ENCODE measurements around the gene PPIL4.

Gene PPIL4

DNA sequence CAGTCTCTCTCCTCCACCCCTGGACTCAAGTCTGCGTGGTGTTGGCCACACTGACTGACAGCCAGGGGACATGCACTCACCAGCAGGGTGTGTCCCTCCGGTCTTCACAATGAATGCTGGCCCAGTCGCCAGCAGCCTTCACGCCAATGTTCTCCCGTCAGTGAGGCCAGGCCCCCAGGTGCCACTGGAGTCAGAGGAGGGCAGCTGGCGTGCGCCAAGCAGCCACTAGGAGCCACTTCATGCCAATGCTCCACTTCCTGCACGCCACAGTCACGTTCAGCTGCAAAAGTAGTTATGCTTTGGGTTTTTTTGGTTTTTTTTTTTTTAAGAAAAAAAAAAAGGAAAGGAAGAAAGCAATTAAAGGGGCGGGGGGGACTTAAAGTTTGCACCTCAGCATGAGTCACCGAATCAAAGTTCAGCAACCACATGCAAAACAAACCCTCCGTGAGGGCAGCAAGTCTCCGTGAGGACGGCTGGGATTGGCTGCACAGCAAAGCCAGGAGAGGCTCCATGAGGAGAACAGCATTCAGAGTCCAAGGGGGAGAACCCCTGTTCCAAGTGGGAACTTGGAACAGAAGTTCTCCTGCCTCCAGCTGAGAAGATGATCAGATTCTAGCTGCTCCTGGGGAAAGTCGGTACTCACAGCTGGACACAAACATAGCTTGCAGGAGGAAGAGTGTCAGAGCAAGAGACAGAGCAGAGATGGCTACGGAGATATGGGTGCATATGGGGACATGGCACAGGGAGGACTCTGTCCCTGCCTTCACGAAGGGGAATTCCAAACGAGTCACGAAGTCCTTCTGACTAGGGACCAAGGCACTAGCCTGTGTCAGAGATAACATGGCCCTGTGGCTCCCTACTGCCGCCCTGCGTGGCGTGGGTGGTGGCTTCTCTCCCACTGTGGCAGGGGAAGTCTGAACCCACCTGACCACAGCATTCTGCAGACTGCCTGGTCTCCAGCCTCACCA, 60.8 kb downstream of the PPIL4 start, which contains the start of gene ZC3H12D:
Gene ZC3H12D, minus strand, starts transcription at position 282 of the 968 bp plus-strand sequence. CDS start 10,471 bp downstream, outside the sequence.
- DNase-seq (ENCODE audit: low read depth in 3 of 3, low spot score in 1 of 3), result peak; percentile 55 to 65 (median 64)

DNA sequence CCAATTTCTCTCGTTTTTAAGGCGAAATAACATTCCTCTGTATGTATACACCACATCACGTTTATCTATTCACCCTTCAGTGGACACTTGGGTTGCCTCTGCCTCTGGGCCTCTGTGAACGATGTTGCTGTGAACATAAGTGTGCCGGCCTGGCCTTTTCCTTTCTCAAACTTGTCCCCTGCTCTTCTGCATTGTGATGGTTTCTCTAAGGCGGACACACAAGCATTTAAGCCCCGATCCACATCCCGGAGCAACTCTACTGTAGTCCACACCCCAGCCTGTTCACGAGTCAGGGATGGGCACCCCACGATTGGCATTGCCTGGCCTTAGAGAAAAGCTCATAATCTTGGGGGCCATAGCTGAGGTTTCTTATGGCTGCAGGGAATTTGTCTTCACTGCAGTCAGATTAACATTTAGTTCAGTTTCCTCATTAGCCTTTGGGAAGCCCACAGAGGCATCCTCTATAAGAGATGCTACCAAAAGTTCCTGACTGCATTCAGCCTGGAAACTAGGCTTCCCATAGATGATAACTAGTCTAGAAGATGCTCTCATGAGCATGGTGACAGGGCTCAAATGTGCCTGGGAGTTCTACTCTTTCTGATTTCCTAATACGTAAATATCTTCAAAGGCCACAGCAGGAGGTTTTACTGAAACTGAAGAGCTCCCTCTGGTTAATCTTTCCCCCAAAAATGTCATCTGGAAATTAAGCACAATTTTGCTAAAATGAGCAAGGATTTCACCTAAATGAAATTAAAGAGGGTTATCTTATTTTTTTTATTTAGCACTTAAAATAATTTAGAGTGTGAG, 61.8 kb downstream of the PPIL4 start:
- no peak for DNase-seq (ENCODE audit: low read depth in 3 of 3, low spot score in 1 of 3)

DNA sequence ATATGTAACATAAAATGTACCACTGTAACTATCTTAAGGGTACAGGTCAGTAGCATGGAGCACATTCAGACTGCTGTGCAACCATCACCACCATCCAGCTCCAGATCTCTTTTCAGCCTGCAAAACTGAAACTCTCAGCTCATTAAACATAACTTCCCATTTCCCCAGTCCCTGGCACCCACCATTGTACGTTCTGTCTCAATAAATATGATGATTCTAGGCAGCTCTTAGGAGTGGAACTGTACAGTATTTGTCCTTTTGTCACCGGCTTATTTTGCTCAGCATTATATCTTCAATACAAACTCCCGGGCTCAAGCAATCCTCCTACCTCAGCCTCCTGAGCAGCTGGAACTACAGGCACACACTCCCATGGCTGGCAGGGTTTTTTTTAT, 62.5 kb downstream of the PPIL4 start:
- no peak for DNase-seq (ENCODE audit: low read depth in 3 of 3, low spot score in 1 of 3)

DNA sequence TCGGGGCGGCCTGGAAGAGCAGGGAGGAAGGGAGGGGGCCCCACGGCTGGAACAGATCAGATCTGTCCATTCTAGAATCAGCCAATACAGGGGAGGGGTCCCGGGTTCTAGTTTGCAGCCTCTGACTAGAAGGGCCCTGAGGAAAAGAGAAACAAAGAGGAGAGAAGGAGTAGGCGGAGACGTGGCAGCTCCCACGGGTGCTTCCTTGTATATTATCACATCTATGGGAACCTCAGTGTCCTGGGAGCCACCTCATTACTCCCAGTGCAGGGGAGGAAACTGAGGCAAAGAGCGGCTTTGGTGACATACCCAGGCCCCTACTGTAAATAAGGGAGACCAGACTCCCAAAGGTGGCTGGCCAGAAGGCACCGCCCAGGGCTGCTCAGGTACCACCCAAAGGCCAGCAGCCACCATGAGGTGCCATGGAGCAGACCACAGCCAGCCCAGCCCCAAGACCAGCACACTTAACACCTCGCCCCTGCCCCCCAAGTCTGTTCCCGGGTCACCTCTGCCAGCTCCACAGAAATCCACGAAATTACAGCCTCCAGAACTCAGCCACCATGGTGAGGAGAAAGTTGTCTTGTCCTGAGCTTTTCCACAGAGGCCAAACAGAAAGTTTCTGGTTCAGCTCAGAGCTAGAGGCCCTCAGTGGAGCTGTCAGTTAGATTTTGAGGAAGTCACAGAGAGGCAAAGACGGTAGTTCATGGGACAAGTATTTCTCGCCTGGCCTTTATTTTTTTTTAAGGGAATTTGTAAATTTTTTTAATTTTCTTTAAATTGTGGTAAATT, 63.1 kb downstream of the PPIL4 start:
- no peak for DNase-seq (ENCODE audit: low read depth in 3 of 3, low spot score in 1 of 3)

GRCh38 chr6:149480502-149481280, 65.2 kb downstream of the PPIL4 start:
- DNase-seq (ENCODE audit: low read depth in 3 of 3, low spot score in 1 of 3), result peak in 1 of 3 donors; percentile 35

DNA sequence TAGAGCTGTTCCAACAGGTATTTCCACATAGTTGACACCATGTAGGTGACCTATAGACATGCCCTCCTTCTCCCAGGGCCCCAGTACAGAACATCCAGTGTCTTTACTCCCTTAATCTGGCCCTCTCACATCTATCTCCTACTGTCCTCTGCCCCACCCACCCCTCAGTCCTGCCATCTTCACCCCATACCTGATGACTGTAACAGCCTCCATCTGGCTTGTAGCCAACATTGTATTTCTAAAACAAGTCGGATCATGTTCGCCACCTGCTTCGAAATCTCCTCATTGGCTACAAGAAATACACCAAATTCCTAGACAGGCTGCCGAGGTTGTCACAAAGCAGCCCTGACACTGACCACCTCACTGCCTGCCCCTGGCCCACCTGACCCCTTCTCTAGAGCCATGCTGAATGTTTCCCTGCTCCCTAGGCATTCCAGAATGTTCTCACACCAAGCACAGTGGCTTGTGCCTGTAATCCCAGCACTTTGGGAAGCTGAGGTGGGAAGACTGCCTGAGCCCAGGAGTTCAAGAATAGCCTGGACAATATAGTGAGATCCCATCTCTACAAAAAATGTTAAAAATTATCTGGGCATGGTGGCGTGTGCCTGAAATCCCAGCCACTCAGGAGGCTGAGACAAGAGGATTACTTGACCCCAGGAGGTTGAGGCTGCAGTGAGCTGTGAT, 67.1 kb downstream of the PPIL4 start:
- no peak for DNase-seq (ENCODE audit: low read depth in 3 of 3, low spot score in 1 of 3)

- no peak for DNase-seq (ENCODE audit: low read depth in 3 of 3, low spot score in 1 of 3)
These were observed 68.3 kb downstream of the PPIL4 start for GRCh38 chr6:149477544-149477943.

DNA sequence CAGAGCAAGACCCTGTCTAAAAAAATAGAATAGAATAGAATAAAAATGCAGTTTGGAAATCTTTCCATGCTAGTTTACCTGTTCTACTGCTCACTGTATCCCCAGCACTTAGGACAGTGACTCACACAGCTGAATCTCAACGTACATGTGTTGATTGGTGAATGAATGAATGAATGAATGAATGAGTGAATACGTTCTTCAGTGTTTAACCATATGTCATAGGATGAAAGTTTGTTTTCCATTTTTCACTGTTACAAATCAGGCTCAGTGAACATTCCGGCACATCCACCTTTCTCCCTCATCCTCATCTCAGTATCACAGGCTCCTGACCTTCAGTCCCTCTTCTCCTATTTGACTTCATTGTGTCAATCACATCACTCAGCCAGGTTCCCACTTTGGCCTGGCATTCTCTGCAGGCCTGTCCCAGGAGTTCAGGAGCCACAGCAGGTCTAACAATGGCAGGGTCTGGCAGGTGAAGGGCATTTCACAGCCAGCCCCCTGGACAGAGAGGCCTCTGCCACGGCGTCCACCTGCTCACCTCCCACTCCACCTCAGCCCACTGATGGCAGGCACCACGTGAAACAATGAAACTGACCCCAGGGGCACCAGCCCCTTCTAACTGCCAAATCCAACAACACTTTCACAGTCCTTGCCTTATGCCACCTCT, 68.9 kb downstream of the PPIL4 start:
- DNase-seq (ENCODE audit: low read depth in 3 of 3, low spot score in 1 of 3), result no peak

DNA sequence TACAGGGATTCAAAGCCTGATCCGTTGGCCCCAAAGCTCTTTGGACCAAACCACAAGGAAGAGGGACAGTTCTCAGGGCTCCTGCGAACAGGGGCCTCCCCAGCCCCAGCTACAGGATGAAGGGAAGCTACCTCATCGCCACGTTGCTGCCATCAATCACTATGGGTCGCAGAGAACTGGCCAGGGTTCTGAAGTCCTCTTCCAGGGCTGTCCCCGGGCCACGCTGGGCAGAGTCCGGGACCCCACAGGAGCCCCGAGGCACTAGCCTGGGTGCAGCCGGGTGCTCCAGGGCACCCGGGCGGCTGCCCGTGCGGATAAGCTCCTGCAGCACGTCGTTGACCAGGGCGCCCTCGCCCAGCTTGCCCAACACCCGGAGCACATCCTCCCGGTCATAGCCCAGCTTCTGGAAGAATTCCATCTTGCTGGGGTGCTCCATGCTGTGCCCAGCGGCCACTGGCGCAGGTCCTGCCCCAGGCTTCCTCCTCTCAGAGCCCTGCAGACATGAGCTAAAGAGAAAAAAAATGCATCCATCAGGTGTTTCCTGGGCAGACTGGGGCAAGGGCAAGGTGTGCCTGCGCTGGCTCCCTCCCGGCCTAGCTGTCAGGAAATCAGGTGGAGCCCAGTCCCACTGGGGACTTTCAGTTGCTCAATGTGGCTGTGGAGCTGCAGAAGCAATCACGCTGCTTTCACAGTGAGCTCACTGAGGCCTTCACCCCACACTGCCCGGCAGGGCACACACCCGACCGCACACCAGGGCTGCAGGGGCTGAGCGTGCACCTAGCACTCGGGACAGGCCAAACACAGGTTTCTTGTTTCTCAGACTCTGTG, 71.5 kb downstream of the PPIL4 start:
- no peak for DNase-seq (ENCODE audit: low read depth in 3 of 3, low spot score in 1 of 3)

- DNase-seq (ENCODE audit: low read depth in 3 of 3, low spot score in 1 of 3), result no peak
These were observed 72.5 kb downstream of the PPIL4 start for GRCh38 chr6:149473080-149474052.

GRCh38 chr6:149472241-149472640, 73.6 kb downstream of the PPIL4 start:
- DNase-seq (ENCODE audit: low read depth in 3 of 3, low spot score in 1 of 3), result no peak

DNA sequence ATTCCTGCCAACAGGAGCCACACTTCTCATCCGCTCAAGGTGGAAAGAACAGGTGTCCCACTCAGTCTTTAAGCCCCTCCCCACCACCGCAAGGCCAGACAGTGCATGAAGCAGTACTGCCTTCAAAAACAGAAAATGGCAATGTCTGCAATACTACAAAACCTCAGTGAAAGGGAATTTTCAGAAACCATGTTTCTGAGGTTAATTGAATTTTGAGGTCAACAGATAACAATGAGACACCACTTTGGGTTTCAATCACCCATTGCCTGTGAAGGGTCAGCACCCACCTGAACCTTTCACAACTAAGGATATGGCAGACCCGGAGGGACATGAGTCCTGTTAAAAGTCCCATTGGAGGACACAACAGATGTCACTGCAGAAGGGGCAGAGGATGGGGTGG, 74.0 kb downstream of the PPIL4 start:
- DNase-seq (ENCODE audit: low read depth in 3 of 3, low spot score in 1 of 3), result no peak

DNA sequence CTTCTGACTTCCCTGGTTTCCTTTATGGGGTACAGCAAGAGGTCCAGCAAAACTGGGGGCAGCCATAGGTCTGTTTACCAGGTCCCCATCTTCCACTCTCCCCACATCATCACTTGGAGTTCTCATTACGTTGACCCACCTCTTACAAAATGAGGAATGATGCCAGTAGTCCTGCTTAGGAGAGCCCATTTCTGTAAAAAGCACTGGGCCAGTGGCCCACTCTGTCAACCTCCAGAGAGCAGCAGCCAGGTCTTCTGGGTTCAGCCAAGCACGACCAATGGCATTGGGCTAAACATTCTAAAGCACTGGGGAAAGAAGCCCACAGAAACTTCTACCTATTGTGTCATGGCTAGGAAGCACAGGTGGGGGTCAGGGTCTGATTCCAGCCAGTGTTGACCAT, 74.9 kb downstream of the PPIL4 start:
- DNase-seq (ENCODE audit: low read depth in 3 of 3, low spot score in 1 of 3), result no peak

DNA sequence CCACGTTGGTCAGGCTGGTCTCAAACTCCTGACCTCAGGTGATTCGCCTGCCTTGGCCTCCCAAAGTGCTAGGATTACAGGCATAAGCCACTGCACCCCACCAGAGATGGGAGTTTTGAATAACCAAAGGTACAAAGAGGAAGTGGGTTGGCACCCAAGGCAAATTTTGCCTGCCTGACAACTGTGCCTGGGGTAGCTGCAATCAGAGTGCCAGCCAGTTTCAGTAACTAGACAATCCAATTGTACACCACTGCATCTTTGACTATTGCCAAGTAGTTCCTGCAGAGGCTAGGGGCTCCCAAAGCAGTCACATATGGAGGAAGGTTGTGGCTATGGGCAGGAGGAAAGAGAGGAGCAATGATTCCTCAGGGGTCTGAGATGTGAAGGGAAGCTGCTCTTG, 77.7 kb downstream of the PPIL4 start:
- DNase-seq (ENCODE audit: low read depth in 3 of 3, low spot score in 1 of 3), result no peak

DNA sequence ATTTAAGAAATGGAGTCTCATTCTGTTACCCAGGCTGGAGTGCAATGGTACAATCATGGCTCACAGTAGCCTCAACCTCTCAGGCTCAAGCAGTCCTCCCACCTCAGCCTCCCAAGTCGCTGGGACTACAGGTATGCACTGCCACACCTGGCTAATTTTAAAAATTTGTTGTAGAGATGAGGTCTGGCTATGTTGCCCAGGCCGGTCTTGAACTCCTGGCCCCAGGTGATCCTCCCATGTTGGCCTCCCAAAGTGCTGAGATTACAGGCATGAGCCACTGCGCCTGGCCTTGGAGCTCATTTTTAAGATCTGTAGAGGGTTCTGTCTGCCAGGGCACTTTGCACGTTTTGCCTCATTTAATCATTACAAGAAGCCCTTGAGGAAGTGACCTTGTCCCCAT, 78.6 kb downstream of the PPIL4 start:
- no peak for DNase-seq (ENCODE audit: low read depth in 3 of 3, low spot score in 1 of 3)

DNA sequence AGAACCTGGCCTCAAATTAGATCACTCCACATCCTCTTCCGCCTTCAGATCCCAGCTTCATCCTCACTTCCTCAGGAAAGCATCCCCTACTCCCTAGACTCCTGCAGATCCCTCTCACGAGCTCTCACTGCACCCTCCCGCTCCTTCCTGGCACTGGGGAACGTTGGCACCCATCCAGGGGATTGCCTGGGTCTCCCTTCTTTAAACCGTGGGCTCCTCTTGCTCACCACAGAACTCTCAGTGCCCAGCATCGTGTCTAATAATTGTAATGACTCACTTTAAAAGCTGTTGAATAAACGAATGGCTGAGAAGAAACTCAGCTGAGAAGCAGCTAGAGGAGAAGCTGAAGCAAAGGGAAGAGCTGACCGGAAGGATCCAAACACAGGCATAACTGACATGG, 81.4 kb downstream of the PPIL4 start:
- no peak for DNase-seq (ENCODE audit: low read depth in 3 of 3, low spot score in 1 of 3)

DNA sequence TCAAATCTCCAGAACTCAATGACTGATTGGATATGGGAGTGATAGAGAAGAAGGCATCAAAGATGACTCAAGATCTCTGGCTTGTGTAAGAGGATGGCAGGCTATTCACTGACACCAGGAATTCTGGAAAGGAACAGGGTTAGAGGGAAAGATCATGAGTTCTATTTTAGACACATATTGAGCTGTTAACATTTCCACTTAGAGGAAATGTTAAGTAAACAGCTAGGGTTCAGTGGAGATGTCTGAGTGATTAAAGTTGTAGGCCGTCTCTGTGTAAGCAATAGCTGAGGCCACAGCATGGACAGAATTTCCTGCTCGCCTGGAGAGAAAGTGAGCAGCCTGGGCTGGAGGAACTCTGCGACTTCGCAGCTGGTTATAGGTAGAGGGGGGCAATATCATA, 82.1 kb downstream of the PPIL4 start:
- no peak for DNase-seq (ENCODE audit: low read depth in 3 of 3, low spot score in 1 of 3)

All from stimulated activated CD4-positive, alpha-beta T cell treated with anti-CD3 and anti-CD28 coated beads, TNF-alpha, amount 100 ng/mL, for 1 hour (primary cell).